Measurements from ENCODE around the gene CACUL1. TPM values are rescaled to one million over a fixed set of nuclear protein-coding genes. Genes with fewer than 3 reads are reported as not detected.
A peak's percentile ranks its signal among the peaks of the same experiment; 100 is the strongest.

CACUL1 gene
- total and polyA plus RNA-seq, 2 of the 13 experiments (the other 11 are each of a cell fraction or from before 2014, with no cell fraction given), result 14.2 to 31.0 TPM

GRCh38 chr10:118754556-118755423 is at the start of gene CACUL1 (continued):
- peak; percentile 60 for TF ChIP-seq RFX5 (IDR thresholded peaks at IDR 0.05; ENCODE audit: low read depth, low read length)
- no peak for TF ChIP-seq DPF2 (CRISPR knock-in tag; IDR thresholded peaks at IDR 0.05; ENCODE audit: borderline replicate concordance, low read depth)
- TF ChIP-seq ZFP41 (CRISPR knock-in tag; IDR thresholded peaks at IDR 0.05; ENCODE audit: borderline replicate concordance), result no peak
- TF ChIP-seq ZBTB49 (CRISPR knock-in tag; IDR thresholded peaks at IDR 0.05; ENCODE audit: borderline replicate concordance), result no peak
- TF ChIP-seq AFF4 (CRISPR knock-in tag; IDR thresholded peaks at IDR 0.05), result peak; percentile 62; the same call in 1 of the 2 replicates
- TF ChIP-seq ZSCAN29 (CRISPR knock-in tag; conservative IDR thresholded peaks at IDR 0.05), result no peak; the same call in 1 of the 2 replicates
- peak; percentile 68; the same call in 1 of the 2 replicates for TF ChIP-seq ZNF782 (CRISPR knock-in tag; IDR thresholded peaks at IDR 0.05; ENCODE audit: borderline replicate concordance)
- TF ChIP-seq NR2C2 (CRISPR knock-in tag; IDR thresholded peaks at IDR 0.05; ENCODE audit: borderline replicate concordance), result peak; percentile 78; the same call in 1 of the 2 replicates
- TF ChIP-seq SP5 (CRISPR knock-in tag; IDR thresholded peaks at IDR 0.05; ENCODE audit: borderline replicate concordance, low read depth), result peak; percentile 88
- TF ChIP-seq TBL1XR1 (IDR thresholded peaks at IDR 0.05; ENCODE audit: borderline replicate concordance, low read length, partially characterized antibody), result no peak
- TF ChIP-seq NR0B2 (CRISPR knock-in tag; IDR thresholded peaks at IDR 0.05), result 0 out of 2 replicates have a peak, but pooled peaks have one; percentile 35
- no peak for TF ChIP-seq NFE2L2 (IDR thresholded peaks at IDR 0.05; ENCODE audit: low read length)
- peak; percentile 44; the same call in 1 of the 2 replicates for TF ChIP-seq NFYC (CRISPR knock-in tag; IDR thresholded peaks at IDR 0.05)
- TF ChIP-seq NFE2L1 (CRISPR knock-in tag; IDR thresholded peaks at IDR 0.05; ENCODE audit: borderline replicate concordance), result no peak
- TF ChIP-seq MIER3 (CRISPR knock-in tag; IDR thresholded peaks at IDR 0.05; ENCODE audit: borderline replicate concordance), result peak; percentile 23; the same call in 1 of the 2 replicates
- TF ChIP-seq CENPX (CRISPR knock-in tag; IDR thresholded peaks at IDR 0.05), result no peak
- peak; percentile 71; the same call in 1 of the 2 replicates for TF ChIP-seq ATF2 (CRISPR knock-in tag; IDR thresholded peaks at IDR 0.05)
- no peak for TF ChIP-seq ZNF639 (CRISPR knock-in tag; conservative IDR thresholded peaks at IDR 0.05)
- TF ChIP-seq YEATS4 (CRISPR knock-in tag; IDR thresholded peaks at IDR 0.05; ENCODE audit: borderline replicate concordance), result peak; percentile 90

Data from HepG2 (cell line).